Stimulated activated naive CD4-positive, alpha-beta T cell treated with Interleukin-2 at 50 U/mL for 16 hours (primary cell): ENCODE results near the gene PAPSS2.
"Not testable (repeated sequence)": the region's sequence is repeated elsewhere in the genome, so short reads cannot be mapped to it uniquely, and the experiment has no call there.

Experiments
- DNase-seq: peaks from one replicate; lab custom pipeline; 2025; lab: John Stamatoyannopoulos, UW

PAPSS2 gene

DNA sequence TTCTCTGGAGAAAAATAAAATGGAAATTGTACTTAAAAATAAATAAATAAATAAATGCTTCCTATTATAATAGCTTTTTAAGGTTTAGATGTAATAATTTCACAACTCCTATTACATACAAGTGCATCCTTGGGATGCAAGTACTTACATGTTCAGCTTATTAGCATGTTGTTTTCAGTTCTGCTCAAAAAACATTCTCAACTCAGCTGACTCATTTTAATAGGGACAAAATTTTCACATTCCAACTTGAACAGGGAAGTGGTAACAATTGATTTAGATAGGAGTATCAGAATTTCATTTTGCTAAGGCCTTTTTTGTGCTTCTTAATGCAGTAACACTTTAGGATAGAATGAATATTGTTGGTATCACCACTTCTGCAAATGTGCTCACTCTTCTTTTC is 16.7 kb upstream of the PAPSS2 start:
- no peak for DNase-seq

DNA sequence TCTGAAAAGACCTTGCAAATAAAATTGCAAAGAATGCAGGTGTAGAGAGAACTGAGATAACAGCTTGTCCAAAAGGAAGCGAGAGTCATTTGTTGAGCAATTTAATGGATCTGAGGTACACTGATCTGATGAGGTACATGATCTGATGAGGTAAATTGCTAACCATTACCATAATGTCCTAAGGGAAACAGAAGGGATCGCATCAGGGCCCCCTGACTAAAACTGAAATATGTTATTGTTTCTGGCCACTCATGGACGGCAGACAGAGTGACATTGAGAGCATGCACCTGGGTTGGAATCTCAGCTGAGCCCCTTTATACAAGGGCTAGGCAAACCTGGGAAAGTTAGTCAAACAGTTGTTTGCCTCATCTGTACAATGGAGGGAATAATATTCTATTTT is 15.8 kb upstream of the PAPSS2 start:
- DNase-seq = no peak

DNA sequence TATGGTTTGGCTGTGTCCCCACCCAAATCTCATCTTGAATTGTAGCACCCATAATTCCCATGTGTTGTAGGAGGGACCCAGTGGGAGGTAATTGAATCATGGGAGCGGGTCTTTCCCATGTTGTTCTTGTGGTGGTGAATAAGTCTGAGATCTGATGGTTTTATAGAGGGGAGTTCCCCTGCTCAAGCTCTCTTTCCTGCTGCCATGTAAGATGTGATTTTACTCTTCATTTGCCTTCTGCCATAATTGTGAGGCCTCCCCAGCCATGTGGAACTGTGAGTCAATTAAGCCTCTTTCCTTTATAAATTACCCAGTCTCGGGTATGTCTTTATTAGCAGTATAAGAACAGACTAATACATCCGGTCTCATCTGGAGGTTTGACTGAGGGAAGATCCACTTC is 15.2 kb upstream of the PAPSS2 start:
- not testable (repeated sequence) for DNase-seq

DNA sequence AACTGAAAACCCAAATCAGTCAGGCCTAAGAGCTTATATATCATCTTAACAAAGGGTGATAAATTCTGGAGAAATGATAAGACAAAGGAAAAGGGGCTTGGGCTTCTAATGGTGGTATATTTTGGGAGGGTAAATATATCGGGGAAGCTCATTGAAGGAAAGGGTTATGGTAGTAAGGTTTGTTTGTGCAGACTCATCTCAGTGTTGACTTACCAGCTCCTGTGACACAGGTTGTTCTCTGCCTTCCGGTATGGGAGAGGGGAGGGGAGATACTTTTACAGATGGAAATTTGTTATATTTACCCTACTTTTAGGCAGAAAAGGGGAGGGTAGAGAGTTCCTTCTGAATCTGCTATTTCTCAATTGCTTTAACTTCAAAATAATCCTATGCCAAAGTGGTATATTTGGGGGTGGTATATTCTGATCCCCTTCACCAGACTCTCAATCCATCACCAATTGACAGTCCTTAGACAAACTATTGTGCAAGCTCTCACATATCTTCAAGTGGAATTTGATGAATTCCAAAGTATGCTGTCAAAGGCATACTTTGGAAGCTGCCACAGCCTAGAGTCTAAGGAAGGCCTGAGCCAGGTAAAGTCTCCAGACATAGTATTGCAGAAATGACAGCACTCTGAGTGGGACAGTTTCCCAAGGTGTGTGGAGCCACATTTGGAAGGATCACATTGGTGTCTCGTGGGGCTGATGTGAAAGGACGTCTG is 13.3 kb upstream of the PAPSS2 start:
- no peak for DNase-seq

DNA sequence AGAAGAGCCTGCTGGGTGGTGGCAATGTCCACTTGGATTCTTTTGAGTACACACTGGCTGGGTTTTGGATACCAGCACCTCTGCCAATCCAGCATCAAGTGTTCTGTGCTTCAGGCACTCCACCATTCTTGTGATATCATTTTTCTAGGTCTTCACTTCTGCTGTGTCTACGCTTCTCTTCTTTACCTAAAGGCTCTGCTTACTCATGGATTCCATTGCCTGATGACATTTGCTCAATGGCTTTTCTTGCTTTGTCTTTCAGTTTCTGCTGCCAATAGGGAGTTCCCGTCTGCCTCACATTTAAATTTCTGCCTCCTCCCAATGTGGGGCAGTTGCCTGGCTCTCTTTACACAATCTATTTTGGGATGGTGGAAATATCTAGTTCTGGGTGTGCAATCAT is 12.7 kb upstream of the PAPSS2 start:
- no peak for DNase-seq

DNA sequence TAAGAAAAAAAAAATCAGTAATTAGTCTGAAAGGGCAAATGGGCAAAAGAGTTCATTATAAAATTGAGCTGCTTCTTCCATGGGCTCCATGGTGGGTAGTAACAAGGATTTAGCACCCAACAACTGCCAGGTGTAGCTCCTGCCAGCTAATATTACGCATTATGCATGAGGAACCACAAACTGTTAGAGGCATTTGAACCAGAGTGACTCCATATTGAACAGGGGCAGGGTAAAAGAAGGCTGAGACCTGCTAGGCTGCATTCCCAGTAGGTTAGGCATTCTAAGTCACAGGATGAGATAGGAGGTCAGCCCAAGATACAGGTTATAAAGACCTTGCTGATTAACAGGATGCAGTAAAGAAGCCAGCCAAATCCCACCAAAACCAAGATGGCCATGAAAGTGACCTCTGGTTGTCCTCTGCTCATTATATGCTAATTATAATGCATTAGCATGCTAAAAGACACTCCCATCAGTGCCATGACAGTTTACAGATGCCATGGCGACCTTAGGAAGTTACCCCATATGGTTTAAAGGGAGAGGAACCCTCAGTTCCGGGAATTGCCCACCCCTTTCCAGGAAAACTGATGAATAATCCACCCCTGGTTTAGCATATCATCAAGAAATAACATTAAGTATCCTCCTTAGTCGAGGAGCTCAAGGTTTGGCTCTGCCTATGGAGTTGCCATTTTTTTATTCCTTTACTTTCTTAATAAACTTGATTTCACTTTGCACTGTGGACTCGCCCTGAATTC is 8.7 kb upstream of the PAPSS2 start:
- no peak for DNase-seq

DNA sequence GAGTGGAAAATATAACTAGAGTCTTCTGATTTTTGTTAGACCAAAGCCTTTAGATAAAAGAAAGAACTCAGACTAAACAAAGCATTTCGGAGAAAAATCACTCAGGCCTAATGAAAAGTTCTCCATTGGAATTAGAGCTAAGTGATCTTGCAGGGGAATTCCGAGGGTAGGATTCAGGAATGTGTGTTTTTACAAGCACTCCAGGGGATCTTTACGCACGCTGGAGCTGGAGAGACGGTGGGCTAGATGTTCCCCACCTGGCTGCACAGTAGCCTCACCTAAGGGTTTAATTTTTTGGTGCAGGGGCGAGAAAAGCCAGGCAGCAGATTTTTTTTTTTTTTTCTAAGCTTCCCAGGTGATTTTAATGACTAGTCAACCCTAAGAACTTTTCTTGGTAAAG is 7.9 kb upstream of the PAPSS2 start:
- no peak for DNase-seq

DNA sequence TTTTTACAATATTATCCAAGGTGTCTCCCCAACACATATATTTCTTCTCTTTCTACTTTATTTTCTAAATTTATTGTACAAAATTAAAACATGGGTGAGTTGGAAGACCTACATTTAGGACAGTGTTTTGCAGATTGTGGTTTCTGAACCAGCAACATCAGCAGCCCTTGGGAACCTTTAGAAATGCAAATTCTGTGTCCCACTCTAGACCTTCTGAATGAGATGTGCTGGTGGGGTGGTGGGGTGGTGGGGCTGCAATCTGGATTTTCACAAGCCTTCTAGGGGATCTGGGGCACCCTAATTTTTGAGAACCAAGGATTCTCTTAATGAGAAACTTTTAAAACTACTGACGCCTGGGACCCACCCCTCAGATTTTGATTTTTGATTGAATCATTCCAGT is 7.4 kb upstream of the PAPSS2 start:
- DNase-seq = no peak

DNA sequence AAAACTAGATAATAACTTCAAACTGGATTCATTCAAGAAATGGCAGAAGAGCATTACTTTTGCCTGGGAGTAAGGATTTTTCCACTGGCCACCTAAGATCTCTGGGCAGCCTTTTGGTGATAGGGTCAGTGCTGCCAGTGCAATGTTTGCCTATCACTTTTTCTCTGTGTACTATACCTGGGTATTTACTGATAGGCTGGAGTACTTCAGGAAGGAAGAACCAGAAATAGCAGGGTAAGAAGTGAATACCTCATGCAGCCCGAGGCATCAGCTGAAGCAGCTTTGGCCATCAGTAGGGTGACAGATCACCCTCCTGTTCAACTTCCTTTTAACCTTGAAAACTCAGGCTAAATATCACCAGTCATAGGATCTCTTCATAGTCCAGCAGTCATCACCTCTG is 5.5 kb upstream of the PAPSS2 start:
- DNase-seq = no peak

DNA sequence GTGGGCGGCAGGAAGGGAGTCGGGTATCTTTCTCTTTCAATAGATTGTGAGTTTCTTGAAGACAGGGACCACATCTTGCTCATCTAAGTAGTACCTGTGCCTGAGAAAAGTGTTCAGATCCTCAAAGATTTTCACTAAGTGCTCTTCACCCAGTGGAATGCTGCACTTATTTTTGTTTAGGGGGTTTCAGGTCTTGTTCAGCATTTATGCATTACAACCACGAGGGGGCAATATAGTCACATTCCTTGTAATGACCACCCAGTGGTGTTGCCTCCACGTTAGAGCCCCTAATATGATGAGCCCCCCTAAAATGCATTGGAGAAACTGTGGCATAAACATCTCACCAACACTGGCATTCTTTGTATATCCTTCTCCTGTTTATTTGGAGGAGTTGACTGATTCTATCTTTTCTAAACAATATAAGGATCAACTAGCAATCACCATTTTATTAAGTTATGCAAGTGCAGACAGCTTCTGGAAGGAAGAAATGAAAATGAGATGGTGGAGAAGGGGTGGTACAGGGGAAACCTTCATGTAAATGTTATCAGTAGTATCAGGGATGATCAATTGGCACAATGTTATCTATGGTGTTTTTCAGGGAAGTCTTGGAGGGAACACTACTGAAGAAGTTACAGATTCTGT is 3.1 kb upstream of the PAPSS2 start:
- DNase-seq = no peak

DNA sequence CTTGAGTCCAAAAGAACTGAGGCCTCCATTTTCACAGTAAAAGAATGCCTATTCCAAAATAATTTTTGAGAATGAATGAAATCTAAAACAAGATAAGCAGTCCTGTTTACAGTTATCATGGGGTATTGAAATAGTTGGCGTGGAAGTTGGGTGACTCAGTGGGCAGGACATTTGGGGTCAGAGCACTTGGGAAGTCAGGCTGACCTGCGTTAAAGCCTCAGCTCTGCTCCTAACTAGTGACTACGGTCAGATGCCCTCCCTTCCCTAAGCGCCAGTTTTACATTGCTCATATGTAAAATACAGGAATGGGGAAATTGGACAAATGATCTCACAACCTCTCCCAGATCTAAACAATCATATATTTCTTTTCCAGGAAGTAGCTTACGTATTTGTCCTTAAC is 2.3 kb upstream of the PAPSS2 start:
- no peak for DNase-seq

DNA sequence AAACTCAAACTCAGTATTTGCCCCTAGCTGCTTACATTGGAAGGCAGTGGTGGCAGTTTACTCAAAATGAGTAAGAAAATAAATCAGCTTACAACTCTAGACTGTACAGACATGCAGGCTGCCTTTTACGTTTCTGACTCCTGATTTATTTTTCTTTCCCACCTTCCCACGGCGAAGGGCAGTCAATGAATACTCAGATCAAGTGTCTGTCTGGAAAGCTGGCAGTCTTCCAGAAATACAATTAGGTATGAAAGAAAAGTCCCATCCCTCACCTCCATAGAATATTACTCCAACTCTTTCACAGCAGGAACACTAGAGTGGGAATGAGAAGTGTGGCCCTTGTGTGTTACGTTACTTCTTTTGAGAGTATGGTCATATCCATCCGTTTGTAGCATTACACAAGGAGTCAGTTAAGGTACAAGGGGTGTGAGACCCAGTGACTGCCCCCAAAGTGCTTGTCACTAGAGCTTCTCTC is 1.3 kb upstream of the PAPSS2 start:
- no peak for DNase-seq

DNA sequence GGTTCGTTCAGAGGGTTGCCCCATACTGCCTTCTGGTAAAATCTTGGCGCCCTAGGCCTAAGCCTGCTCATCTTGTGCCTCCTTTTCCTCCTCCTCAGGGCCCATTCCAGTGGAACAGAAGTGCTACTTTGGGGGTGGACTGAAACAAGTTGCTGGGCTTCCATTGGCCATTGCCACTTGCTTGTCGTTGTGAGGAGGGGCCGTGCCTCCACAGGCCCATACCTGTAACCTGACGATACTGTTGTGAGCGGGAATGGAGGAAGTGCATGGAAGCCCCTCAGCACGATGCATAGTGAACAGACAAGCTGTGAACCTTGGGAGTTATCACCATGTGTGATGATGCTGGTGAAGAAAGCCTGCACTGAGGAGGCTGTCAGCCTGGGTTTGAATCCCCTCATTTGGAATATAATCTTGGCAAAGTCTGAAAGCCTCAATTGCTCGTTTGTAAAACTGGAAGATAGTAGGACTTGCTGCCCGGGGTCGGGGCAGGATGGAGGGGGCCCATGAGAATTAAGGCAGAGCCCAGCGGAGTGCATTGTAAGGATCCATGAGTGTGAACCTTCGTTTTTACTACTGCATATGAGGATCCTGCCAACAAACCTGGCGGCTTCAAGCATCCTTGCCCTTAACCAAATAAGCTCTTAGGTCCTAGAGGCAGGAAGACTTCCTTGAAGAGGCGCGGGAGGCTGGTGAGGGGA is 671 bp upstream of the PAPSS2 start:
- no peak for DNase-seq

DNA sequence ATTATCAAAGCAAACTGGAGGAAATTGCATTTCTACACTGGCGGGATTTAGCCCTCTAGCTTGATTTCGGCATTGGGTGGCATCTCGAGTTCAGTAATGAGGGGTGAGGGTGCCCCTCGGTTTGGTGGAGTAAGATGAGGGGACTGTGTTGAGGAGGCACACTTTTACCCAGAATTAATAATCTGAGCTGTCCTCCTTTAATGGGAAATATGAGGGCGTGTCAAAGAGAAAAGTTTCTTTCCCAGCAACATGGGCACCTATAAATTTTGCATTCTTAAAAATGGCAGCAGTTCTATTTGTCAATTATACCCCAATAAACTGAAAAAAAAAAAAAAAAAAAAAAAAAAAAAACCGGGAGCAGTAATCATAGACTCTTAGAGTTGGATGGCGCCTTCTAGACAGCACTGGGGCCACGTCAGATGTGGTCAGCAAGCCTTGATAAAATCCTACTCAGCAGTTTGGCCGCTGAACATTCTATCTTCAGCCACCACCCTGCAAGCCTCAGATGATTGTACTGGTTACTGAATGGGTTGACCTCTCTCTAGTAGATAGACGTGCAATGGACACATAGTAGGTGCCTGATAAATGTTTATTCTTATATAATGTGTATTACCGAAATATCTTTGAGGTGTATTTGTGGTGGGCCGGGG is 931 bp downstream of the PAPSS2 start:
- DNase-seq = no peak

DNA sequence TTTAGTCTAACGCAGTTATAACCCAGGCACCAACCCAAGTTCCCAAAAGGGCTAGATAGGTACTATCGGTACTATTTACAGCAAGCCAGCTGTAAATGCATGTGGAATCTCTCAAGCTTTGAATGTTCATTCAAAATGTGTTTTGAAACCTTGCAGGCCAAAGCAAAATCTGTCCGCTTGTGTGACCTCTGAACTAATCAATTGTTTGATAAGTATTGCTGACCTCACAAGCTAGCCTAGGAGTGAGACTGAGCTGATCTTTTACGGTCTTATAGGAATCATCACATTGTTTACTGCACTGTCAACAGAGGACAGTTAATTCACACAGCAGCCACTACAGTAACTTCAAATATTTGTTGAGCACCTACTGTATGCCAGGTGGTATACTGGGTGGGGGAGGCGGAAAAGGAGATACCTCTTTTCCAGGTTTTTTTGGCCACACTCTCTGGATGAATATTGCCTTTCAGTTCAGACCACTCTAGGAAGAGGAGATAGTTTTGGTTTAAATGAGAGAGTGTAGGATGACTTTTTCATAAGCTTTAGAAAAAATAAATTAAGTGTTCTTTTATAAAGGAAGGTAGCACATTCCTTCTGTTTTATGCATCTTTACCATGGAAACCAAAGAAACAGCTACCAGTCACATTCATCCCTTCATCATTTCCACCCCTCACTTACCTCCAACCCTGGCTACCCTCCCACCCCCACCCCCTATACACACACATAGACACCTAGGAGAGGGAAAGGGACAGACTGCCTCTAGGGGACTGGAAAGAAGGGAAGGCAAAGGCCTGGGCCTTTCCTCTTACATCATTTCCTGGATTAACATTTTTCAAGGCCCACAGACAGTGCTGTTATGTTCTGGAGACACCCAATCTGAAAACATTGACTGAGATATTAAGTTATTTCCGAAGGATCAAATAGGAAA is 2.4 kb downstream of the PAPSS2 start:
- DNase-seq = no peak

DNA sequence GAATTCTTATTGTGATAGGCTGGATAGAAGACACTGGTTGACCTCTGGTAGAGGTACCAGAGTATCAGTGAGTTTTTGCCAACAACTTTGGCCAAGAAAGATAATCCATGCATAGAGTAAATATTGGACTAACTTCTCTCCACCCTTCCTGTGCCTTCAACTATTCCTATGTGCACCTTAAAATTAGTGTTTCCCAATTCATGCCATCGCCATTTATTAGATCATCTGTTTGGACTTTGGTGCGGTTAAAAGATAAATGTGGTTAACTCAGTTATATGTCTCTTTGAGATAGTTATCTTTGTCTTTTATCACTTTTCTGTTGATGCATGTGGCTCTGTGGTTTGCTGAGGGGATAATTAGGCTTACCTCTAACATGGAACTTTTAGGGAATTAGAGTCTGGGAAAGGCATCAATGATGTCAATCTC is 4.6 kb downstream of the PAPSS2 start:
- DNase-seq = no peak

DNA sequence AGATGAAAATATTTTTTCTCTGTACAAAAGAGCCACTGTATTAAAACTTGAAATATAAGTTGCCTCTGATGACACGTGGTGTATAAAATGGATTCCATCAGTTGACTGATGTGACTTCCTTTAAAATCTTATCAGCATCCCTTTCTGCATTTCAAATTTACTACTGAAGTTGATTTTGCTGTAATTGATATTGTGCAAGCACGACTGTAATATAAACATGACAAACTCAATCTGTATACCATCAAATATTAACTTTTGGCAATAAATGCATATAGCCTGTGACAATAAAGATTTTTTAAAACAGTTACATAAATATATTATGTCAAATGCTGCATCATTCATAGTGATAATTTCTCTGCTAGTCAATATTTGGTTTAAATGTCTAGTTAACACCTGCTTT is 7.8 kb downstream of the PAPSS2 start:
- no peak for DNase-seq

DNA sequence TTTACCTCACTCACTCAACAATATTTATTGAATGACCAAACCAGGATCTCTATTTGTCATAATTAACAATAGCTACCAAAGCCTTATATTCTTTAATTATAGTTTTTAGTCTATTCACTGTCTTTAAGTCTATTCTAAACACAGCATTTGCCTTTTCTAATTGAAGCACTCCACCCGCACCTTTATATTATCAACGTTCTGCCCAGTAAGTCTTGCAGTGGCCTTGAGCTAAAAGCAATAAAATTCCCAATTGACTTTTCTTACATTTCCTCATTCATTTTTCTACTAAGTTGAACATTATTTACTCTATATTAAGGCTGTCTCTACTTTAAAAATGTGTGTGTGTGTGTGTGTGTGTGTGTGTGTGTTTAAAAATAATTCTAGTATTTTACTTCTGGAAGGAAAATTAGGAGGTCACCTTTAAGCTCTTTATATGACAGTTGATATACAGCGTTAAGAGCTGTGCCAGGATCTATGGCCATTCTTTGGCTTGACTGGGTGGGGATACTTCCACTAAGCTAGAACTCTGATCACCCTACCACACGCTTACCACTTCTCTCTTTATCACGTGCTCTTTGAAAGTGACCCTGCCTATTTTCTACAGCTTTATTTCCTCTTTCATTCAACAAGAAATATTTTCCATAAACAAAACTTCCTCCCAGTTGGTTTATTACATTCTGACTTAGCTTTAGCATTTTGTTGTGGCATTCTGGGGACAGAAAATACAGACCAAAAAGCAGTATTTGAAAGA is 8.8 kb downstream of the PAPSS2 start:
- no peak for DNase-seq

DNA sequence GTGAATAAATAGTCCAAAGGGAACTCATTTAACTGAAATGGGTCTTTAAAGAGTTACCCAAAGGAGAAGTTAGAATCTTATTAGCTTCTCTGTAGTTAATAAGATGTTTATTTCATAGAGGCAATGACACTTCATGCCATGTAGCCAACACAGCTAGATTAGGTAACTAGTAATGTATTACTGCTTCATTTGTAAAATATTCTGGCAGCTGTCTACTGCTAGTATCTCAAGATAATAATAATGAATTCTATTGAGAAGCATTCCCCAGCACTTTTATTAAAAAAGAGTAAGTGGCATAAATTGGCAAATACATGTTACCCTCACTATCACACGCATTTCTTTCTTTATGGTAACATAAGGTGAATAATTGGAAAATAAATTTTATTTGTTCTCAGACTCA is 10.1 kb downstream of the PAPSS2 start:
- no peak for DNase-seq

DNA sequence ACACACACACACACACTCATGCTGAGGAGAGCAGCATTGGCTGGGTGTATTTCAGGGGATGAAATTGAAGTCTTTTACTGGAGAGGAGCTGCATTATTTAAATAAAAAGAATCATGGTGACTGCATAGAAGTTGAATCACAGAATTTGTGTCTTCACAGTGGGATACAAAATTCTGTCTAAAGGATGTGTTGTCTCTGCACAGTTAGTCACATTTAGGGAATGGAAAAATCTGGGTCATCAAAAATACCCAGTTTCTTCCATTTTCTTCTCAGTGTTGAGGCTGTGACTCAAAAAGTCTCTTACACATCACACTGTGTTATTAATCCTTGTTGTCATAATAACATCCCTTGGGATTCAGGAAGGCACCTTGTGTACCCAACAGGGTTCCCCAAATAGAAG is 10.9 kb downstream of the PAPSS2 start:
- DNase-seq = no peak
